Measurements from ENCODE around the gene HTR4. TPM values are rescaled to one million over a fixed set of nuclear protein-coding genes. Genes with fewer than 3 reads are reported as not detected.

Gene HTR4
- total RNA-seq, 1 experiment from 2014 or later: 0.15 TPM

DNA sequence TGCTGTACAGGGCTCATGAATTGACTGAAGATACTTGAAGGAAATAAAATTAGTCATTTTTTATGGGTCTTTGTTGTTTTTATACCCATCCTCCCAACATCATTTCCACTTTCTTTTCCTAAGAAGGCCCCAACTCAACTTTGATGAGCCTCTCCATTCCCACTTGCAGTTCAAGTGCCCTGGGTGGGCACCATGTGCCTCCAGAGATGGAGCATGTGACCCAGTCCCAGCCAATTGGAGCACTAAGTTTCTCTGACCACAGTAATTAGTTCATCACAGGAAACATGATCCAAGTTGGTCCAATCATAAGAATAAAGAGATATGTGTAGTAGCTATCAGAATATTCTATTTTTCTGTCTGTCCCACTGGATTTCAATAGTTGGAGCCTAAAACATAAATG lies 46.9 kb downstream of the HTR4 start:
- DNase-seq (ENCODE audit: low spot score): no peak

DNA sequence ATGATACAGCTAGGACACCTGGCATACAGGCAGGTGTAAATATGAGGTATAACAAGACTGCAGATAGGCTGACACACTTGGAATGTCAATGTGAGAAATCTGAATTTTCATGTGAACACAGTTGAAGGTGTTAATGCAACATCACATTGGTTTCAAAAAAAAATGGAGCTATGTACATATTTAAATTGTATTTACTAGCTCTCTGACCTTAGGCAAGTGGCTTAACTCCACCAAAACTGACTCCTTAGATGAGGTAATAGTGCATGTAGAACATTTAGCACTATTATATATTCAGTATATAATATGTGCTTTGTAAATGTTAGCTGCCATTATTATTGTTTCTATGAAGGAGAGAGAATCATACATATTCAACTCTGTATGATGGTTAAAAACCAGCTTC lies 48.0 kb downstream of the HTR4 start:
- DNase-seq (ENCODE audit: low spot score): no peak

DNA sequence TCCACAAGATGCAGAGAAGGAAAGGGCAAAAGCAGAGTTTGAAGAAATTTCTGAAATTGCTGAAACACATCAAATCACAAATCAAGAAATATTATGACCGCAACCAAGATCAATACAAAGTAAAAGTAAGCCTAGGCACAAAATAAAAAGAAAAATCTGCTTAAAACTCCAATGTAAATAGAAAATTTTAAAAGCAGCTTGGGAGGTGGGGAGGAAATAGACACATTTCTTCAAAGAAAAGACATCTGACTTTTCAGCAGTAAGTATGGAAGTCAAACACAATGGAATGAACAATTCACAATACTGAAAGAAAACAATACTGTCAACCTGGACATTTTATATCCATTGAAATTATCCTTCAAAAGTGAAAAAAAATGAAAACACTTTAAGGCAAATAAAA lies 55.1 kb downstream of the HTR4 start:
- no peak for DNase-seq (ENCODE audit: low spot score)

DNA sequence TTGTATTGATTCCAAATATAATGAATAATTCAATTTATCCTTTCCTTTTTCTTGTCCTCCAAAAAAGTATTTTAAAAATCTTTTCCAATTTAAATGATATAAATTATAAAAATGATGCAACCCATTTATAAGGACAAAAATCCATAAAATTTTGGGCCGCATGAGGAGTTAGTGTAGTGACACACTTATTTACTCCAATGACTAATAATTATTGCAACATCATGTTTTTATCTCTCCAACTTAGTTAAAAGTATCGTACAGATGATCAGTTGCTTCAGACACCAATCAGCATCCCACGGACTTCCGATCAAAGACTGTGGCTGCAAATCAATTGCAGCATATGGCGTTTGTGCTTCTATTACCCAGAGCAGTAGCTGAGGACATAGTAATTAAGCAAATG lies 58.6 kb downstream of the HTR4 start:
- no peak for DNase-seq (ENCODE audit: low spot score)

DNA sequence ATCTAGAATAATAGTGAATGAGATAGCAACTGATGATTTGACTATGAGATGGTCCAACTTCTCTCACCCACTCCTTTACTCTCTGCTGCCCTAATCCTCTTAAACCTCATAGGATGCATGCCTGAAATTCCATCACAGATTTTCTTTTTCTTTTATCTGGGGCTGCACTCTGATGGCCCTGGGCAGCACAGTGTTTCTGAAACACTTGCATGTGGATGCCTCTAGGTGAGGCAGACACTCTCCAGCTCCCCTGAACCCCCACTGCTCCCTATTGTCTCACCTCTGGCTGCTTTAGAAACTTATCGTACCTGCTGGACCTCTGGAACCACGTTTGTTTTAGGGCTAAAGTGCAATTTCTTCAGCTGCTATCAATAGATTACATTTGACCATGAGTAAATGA lies 67.5 kb downstream of the HTR4 start:
- no peak for DNase-seq (ENCODE audit: low spot score)

DNA sequence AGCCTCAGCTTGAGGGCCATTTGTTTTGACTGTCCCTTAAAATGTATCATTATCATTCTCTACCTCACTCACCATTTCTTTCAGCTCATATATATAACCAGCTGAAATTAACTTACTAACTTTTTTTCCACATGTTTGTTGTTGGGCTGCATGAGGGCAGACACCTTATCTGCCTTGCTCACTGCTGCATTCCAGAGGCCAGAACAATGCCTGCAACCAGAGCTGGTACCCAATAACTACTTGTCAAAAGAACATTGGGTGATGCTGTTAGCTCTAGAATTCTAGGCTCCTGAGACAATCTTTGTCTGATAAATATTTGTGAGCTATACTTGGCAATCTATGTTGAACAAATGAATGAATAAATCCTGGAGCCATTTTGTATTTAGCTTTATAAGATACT lies 68.3 kb downstream of the HTR4 start:
- DNase-seq (ENCODE audit: low spot score): no peak

DNA sequence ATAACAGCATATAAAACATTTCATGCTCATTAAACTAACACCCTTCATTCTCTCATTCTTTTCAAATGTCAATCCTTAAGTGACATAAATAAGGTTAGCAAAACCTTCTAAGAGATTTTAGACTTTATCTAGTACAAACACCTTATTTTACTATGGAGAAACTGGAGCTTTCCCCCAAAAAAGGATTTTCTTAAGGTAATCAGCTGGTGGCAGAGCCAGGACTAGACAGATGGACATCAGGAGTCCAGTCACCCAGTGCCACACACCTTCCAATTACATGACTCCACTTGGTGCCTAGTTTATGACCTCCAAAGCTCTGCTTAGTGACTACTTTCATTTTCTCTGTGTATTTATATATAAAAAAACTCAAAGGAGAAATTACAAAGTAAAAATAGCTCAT lies 70.2 kb downstream of the HTR4 start:
- no peak for DNase-seq (ENCODE audit: low spot score)

DNA sequence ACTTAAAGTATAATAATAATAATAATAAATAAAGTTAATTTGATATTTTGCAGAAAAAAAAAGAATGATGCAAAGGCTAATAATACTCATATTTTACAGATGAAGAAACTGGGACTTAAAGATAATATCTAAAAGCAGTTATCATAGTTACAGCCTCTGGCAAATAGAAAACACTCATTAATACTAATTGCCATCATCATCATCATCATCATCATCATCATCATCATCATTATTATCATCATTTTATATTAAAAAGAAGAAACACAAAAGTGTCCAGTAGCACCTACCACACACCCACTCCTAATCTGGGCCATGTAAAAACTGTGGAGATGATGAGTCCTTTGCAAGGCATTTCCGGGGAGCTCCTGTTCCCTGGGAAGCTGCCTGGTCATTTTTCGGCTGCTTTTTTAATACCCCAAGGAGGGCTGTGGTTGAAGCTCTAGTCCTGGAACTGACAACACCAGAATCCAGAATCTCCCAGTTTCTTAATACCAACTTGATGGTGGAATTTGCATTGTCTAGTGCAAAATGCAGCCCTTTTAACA lies 70.8 kb downstream of the HTR4 start:
- no peak for DNase-seq (ENCODE audit: low spot score)

DNA sequence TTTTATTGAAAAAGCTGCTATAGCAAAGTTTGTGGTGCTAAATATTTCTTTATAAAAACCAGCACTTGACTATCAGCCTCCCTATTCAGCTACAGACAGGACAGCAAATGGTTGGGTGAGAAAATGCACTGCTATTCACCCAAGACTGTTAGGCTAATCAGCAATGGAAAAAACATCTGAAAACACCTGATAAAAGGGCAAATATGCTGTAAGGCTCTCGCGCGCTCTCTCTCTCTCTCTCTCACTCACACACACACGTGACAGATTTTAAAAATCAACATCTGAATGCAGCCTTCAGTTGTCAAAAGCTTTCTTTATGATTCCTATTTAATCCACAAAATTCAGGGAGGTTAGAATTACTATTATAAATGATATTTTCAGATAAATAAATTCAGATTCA lies 80.2 kb downstream of the HTR4 start:
- no peak for DNase-seq (ENCODE audit: low spot score)

DNA sequence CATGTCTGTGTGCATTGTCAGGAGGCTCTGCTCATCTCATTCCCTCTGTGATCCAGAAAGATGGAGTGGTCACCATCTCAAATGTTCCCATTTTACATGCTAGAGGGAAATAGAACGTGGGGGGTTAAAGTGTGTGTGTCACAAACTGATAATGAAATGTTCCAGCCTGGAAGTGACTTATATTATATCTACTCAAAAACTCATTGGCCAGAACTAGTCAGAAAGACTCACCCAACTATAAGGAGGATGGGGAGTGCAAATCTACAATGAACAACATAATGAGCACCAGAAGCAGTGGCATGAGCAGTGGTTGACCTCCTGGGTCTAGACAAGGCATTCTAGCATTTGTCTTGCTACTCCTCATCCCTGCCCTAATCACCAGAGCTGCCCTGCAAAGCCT lies 81.0 kb downstream of the HTR4 start:
- no peak for DNase-seq (ENCODE audit: low spot score)

DNA sequence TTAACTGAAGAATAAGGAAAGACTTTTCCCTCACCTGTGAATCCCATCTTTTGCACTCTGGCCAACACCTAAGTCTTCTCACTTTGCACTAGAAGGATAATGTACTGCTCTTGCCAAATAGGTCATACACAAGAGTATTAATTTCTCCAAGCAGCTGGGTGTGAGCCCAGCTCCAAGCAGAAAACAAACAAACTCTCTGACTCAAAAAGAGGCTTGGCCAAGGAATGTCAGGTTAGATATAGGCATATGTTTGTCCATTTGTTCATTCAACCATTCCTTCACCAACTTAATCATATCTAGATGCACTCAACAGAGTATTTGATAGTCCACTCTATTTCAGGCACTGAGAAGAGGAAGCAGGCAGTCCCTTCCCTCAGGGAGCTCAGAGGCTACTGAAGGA lies 84.4 kb downstream of the HTR4 start:
- no peak for DNase-seq (ENCODE audit: low spot score)

DNA sequence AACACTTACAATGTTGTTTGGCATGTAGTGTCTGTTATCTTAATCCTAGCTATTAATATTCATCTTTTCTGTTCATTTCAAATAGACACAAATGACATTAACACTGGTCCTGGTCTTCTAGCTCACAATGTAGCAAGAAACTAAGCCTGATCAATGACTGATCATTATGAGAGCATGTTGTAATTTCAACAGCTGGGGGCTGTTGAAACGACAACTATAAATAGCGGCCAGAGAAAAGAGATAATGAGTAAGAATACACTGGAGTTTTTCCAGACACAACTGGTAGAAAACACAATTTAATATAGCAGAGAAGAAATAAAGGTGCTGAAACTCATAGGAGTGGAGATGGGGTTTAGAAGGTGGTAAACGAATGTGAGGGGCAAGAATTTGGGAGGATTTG lies 89.2 kb downstream of the HTR4 start:
- no peak for DNase-seq (ENCODE audit: low spot score)

DNA sequence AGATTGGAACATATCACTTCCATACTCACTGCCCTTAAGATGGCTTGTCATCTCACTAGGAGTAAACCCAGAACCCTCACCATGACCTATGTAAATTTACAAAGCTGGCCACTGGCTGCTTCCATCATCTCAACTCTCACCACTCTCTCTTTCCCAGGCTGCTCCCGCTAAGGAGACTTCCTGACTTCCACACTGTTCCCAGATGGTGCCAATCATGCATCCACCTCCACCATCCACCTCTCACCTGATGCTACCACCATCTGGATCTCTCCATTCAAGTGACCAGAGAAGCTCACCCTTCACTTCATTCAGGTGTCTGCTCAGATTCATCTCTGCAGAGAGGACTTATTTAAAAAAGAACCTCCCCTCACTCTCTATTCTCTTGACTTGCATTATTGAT lies 91.3 kb downstream of the HTR4 start:
- DNase-seq (ENCODE audit: low spot score): no peak

DNA sequence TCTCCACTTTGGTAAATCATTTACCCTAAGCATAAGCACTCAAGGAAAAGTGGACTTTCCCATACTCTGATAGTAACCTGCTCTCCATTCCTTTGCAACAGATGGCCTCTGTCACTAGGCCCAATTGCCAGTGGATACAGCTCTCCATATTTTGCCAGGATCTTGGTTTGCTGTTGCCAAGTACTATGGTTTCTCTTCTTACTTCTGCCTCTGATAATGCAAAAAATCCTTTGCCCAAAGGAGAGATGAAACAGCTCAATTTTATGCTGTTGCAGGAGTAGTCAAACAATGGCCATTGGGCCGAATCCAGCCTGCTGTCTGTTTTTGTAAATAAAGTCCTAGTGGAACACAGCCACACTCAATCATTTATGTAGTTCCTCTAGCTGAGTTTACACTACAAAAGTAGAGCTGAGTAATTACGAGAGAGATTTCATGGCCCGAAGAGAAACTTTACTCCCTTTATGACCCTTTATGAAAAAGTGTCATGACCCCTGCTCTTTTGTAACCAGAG lies 92.5 kb downstream of the HTR4 start:
- no peak for DNase-seq (ENCODE audit: low spot score)

DNA sequence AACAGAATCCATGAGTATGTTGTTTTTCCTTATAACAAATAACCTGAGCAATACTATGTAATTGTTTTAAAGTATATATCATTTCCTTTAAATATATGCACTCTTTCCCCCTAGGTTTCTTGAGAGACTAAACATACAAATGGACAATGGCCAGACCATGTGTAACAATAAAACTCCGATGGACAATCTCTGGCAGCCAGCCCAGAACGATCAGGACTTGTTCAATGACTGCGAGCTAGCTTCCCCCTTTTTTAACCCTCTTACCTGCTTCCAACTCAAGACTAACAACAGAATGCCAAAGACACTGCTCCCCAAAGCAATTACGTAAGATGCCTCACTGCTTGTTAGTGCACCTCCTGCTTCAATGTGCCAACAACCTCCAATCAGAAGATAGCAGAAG lies 94.9 kb downstream of the HTR4 start:
- no peak for DNase-seq (ENCODE audit: low spot score)

DNA sequence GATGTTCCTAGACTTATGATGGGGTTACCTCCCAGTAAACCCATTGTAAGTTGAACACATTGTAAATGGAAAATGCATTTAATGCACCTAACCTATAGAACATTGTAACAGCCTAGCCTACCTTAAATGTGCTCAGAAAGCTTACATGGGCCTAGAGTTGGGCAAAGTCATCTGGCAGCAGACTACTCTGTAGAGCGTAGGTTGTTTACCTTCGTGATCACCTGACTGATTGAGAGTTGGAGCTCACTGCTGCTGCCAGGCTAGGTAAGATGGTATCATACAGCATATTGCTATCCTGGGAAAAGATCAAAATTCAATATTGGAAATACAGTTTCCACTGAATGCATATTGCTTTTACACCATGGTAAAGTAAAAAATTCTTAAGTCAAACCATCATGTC lies 95.4 kb downstream of the HTR4 start:
- DNase-seq (ENCODE audit: low spot score): no peak

DNA sequence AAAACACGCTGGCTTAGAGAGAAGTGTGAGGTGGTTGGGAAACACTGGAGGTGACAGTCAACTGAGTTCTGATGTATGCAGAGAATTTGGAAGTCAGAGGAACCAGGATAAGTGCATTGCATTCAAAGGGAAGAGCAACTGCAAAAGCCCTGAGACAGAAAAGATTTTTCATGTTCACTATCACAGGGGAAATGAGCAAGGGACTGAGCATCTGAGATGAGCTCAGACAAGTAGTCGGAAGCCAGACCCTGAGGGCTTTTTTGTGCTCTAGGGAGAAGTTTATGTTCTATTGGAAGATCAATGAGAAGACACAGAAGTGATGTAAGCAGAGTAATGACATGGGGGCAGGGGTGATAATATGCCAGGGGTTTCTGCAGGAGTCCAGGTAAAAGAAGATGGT lies 97.5 kb downstream of the HTR4 start:
- DNase-seq (ENCODE audit: low spot score): no peak

DNA sequence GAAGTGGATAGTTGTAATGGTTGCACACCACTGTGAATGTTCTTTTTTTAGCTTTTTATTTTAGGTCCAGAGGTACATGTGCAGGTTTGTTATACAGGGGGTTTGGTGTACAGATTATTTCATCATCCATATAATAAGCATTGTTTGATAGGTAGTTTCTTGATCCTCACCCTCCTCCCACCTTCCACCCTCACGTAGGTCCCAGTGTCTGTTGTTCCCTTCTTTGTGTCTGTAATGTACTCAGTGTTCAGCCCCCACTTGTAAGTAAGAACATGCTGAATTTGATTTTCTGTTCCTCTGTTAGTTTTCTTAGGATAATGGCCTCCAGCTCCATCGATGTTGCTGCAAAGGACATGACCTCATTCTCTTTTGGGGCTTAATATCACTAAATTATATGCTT lies 99.7 kb downstream of the HTR4 start:
- no peak for DNase-seq (ENCODE audit: low spot score)

DNA sequence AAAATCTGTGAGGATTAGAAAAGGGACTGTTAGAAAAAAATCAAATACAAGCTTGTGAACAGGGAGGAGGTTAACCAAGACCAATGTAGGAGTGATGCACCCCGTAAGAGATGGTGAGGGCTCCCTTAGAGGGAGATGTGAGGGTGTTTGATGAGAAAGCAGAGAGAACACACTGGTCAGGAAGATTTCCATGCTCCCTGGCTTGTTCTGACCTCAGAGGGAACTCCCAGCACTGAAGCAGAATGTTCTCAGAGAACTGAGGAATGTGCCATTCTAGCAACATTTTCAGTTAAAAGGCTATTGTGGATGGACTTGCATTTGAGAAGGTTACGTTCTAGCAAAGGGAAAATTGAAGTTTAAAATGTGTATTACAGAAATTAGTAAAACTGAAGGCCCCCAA lies 110.6 kb downstream of the HTR4 start:
- DNase-seq (ENCODE audit: low spot score): no peak

DNA sequence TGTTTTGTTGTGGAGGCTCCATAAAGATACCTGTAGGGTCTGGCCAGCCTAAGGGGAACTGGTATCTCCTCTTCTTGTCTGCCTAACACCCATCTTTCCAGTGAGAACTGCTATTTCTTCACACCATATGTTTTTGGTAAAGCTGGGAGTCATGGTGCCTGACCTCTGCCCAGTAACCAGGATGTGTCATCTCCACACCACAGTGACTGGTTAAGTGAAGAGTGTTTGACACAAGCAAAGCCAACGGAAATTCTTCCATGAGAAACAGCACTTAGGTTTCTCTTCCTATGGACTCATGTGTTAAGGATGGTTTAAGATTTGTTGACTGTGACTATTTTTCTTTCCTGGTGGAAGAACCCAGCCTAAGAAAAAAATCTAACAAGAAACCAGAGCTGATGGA lies 111.5 kb downstream of the HTR4 start:
- no peak for DNase-seq (ENCODE audit: low spot score)

DNA sequence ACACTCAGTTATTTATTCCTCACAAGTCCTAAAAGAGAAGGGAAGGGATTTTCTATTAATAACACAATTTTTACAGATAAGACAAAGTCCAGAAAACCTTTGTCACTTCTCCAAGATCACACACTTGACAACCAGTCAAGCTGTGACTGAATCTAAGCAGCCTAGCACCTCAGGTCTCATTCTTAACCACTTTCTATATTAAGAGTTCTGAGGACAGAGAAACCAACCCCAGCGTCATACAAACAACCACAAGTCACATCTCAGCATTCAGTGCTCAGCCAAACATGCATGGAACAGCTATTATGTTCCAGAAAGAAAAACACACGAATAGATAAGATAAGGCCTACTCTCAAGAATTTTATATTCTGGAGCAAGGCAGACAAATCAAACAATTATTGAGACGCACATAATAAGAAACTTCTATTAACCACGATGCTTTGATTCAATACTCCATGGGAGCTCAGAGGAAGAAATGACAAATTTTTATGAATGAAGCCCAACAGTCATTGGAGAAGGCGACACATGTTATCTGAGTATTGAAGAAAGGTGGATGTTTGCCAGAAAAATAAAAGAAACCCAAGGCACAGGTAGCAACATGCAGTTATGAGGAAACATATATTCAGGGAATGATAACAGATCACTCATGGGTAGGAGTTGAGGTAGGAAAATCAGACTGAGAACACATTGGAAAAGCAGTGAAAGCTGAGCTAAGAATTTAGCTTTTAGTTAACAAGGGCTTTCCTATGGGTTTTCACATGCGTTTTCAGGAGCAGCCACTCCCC lies 113.1 kb downstream of the HTR4 start:
- no peak for DNase-seq (ENCODE audit: low spot score)

DNA sequence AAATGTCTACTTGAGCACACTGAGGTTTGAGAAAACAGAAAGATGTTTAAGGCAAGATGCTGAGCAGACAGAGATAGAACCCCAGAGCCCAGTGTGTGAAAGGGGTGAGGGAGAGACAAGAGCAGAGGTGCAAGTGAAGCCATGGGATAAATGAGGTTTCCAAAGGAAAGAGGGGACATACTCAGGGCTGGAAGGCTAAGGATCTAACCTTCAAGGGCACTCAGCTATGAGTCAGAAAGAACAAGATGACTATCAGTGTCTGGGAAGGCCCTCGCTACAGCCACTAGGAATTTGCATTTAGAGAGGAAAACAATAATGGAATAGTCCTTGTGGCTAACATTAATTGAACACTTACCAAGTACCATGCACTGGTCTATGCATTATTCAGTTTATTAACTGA lies 113.7 kb downstream of the HTR4 start:
- DNase-seq (ENCODE audit: low spot score): no peak

DNA sequence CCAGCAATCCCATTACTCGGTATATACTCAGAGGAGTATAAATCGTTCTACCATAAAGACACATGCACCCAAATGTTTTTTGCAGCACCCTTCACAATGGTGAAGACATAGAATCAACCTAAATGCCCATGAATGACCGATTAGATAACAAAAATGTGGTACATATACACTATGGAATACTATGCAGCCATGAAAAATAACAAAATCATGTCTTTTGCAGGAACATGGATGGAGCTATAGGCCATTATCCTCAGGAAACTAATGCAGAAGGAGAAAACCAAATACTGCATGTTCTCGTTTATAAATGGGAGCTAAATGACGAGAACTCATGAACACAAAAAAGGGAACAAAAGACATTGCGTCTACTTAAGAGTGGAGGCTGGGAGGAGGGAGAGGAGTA lies 114.5 kb downstream of the HTR4 start:
- no peak for DNase-seq (ENCODE audit: low spot score)

DNA sequence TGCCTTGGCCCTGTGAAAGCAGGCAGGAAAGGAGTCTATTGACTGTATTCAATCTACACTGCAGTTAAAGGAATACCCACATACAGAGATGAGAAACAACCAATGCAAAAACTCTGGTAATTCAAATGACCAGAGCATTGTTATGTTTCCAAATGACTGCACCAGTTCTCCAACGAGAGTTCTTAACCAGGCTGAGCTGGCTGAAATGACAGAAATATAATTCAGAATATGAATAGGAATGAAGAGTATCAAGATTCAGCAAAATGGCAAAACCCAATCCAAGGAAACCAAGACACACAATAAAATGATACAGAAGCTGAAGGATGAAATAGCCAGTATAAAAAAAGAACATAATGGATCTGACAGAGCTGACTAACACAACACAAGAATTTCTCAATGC lies 119.1 kb downstream of the HTR4 start:
- no peak for DNase-seq (ENCODE audit: low spot score)

Data from HT-29 (cell line).